Aorta (tissue), 5 donors: ENCODE results near the gene SLC4A8. TPM values are rescaled to one million over a fixed set of nuclear protein-coding genes. Genes with fewer than 3 reads are reported as not detected.

Source experiments
- ATAC-seq: fragments of 200-7000 bp; cut with Tn5 transposase; one replicate; pipeline ENCODE4 v1.9.1; 2022; ENCODE audit warnings: moderate library complexity; ENCODE audit not compliant: low FRiP score
- DNase-seq, 2 donors: peaks; one replicate each; pipeline ENCODE4 v3.0.0-alpha.2; 2020
- H3K27ac ChIP-seq, 2 donors: one replicate each; pipeline ENCODE4 v1.5.1; 2013; ENCODE audit warnings: low read length in 2 of 2, mild to moderate bottlenecking in 2 of 2, moderate library complexity in 2 of 2, control low read depth in 1 of 2, inconsistent platforms in 1 of 2, low read depth in 1 of 2
- H3K27me3 ChIP-seq, 2 donors: one replicate each; pipeline ENCODE4 v1.6.1; 2013; ENCODE audit warnings: control low read depth in 1 of 2, low read length in 1 of 2, mild to moderate bottlenecking in 1 of 2, moderate library complexity in 1 of 2; ENCODE audit not compliant: insufficient read depth in 2 of 2, control insufficient read depth in 1 of 2
- H3K36me3 ChIP-seq, 2 donors: one replicate each; pipeline ENCODE4 v1.6.1; 2013; ENCODE audit warnings: control low read depth in 1 of 2, low read length in 1 of 2, mild to moderate bottlenecking in 1 of 2; ENCODE audit not compliant: insufficient read depth in 2 of 2, control insufficient read depth in 1 of 2
- H3K4me1 ChIP-seq, 2 donors: one replicate each; pipeline ENCODE4 v1.6.1; 2013; ENCODE audit warnings: low read length in 2 of 2, control low read depth in 1 of 2, mild to moderate bottlenecking in 1 of 2, moderate library complexity in 1 of 2; ENCODE audit not compliant: insufficient read depth in 2 of 2, control insufficient read depth in 1 of 2
- H3K4me3 ChIP-seq, 2 donors: one replicate each; pipeline ENCODE4 v1.5.1; 2013; ENCODE audit warnings: low read length in 2 of 2, control low read depth in 1 of 2, mild to moderate bottlenecking in 1 of 2
- H3K9me3 ChIP-seq: one replicate; pipeline ENCODE4 v1.6.1; 2013; ENCODE audit warnings: mild to moderate bottlenecking, low read length; ENCODE audit not compliant: control insufficient read depth
- WGBS, 2 donors: extraction: QIAGEN DNeasy Blood & Tissue Kit; methylation state at CpG; one replicate each; pipeline ENCODE4 v1.1.7; 2013; 5-methylcytosine and 5-hydroxymethylcytosine counted together
- intact Hi-C, 2 donors: fragments of 100-400 bp; cut with DNase I; formaldehyde crosslinking; loops; one replicate each; pipeline versions ENCODE4 v1.14.2 to v1.15.0; 2022
- polyA plus RNA-seq, 2 donors: library from polyadenylated mRNA; stranded (reverse); fragments of 200-250 nt; gene quantifications; one replicate each; pipeline ENCODE4 v1.2.3, GENCODE V29; 2013
- total RNA-seq, 2 donors: library from RNA; stranded (reverse); fragmentation: NEBNext Ultra II Directional; extraction: Animal tissue kit (Norgen Biotek cat#: 25700); gene quantifications; one replicate each; pipeline ENCODE4 v1.2.1, GENCODE V29; 2021
- donor health status: healthy with polysubstance abuse.
- donor health status: Bipolar disorder and iron deficiency.
- donor health status: DM: no; HTN: no; CAD: no.
- donor health status: DM: no; HTN: no; CAD: no.
- donor health status: DM: yes; HTN: yes; CAD: no.

The SLC4A8 gene
- total and polyA plus RNA-seq, 4 donors: 0.36 to 6.1 (median 2.3) TPM

GRCh38 chr12:51538149-51538548 lies 113.5 kb downstream of the SLC4A8 start:
- H3K4me3 ChIP-seq: no peak overlapping the region
- intact Hi-C loops: loop anchor here in 1 of 2 donors (10.0 kb wide), 1 partner anchor 277 kb away; a partner anchor contains a TSS
- 76 to 79% methylated on average over 8 of the region's 8 CpGs for WGBS, 2 donors
- no peak for DNase-seq
- no peaks in the 10 kb centered on the region for H3K9me3 ChIP-seq
- peaks cover 0 to 2% of the 10 kb centered on the region in 2 donors for H3K27me3 ChIP-seq
- no peak for ATAC-seq
- H3K27ac ChIP-seq: no peak overlapping the region
- H3K36me3 ChIP-seq: no peaks in the 10 kb centered on the region
- H3K4me1 ChIP-seq: no peaks in the 10 kb centered on the region

- Histone ChIP-seq H3K27me3 (peaks cover 0 to 2% of the 10 kb centered on the region in 2 donors), H3K4me3 (no peak overlapping the region), H3K27ac (no peak overlapping the region), H3K9me3 (no peaks in the 10 kb centered on the region), H3K36me3 (no peaks in the 10 kb centered on the region), H3K4me1 (no peaks in the 10 kb centered on the region)
- WGBS, 2 donors: 68 to 73% methylated on average over 8 of the region's 8 CpGs
- no peak for ATAC-seq
- intact Hi-C loops: loop anchor here in 1 of 2 donors (10.0 kb wide), 1 partner anchor 276 kb away; a partner anchor contains a TSS
- DNase-seq: no peak
Observed at GRCh38 chr12:51538599-51538998, 114.0 kb downstream of the SLC4A8 start.

- no peaks in the 10 kb centered on the region for H3K4me1 ChIP-seq
- H3K36me3 ChIP-seq: no peaks in the 10 kb centered on the region
- intact Hi-C loops: no loop called here
- ATAC-seq (no peak), DNase-seq (no peak)
- H3K9me3 ChIP-seq: no peaks in the 10 kb centered on the region
- no peak overlapping the region for H3K4me3 ChIP-seq
- no peak overlapping the region for H3K27ac ChIP-seq
- 74 to 77% methylated on average over 4 of the region's 4 CpGs for WGBS, 2 donors
- H3K27me3 ChIP-seq: peaks cover 0 to 3% of the 10 kb centered on the region in 2 donors
Observed at GRCh38 chr12:51540996-51541395, 116.4 kb downstream of the SLC4A8 start.

GRCh38 chr12:51546097-51546496 lies 121.5 kb downstream of the SLC4A8 start:
- H3K27ac ChIP-seq: no peak overlapping the region
- DNase-seq (no peak), ATAC-seq (no peak)
- peaks cover 0 to 1% of the 10 kb centered on the region in 2 donors for H3K27me3 ChIP-seq
- no peaks in the 10 kb centered on the region for H3K9me3 ChIP-seq
- H3K4me3 ChIP-seq: no peak overlapping the region
- H3K4me1 ChIP-seq: no peaks in the 10 kb centered on the region
- H3K36me3 ChIP-seq: no peaks in the 10 kb centered on the region
- intact Hi-C loops: no loop called here

- H3K27me3 ChIP-seq: peaks cover 0 to 1% of the 10 kb centered on the region in 2 donors
- ATAC-seq (no peak), DNase-seq (no peak)
- no peaks in the 10 kb centered on the region for H3K36me3 ChIP-seq
- 81 to 83% methylated on average over 6 of the region's 6 CpGs for WGBS, 2 donors
- H3K4me1 ChIP-seq: no peaks in the 10 kb centered on the region
- intact Hi-C loops: no loop called here
- H3K9me3 ChIP-seq: no peaks in the 10 kb centered on the region
- no peak overlapping the region for H3K4me3 ChIP-seq
- H3K27ac ChIP-seq: no peak overlapping the region
Observed at GRCh38 chr12:51547606-51548005, 123.0 kb downstream of the SLC4A8 start.

- DNase-seq (no peak), ATAC-seq (no peak)
- WGBS, 2 donors: 55 to 61% methylated on average over 2 of the region's 2 CpGs
- intact Hi-C loops: no loop called here
- Histone ChIP-seq H3K27me3 (peaks cover 0 to 1% of the 10 kb centered on the region in 2 donors), H3K27ac (no peak overlapping the region), H3K9me3 (no peaks in the 10 kb centered on the region), H3K4me1 (no peaks in the 10 kb centered on the region), H3K36me3 (no peaks in the 10 kb centered on the region), H3K4me3 (no peak overlapping the region)
Observed at GRCh38 chr12:51548241-51548640, 123.6 kb downstream of the SLC4A8 start.

- Histone ChIP-seq H3K9me3 (no peaks in the 10 kb centered on the region), H3K27me3 (peaks cover 0 to 1% of the 10 kb centered on the region in 2 donors), H3K27ac (no peak overlapping the region), H3K36me3 (no peaks in the 10 kb centered on the region), H3K4me1 (no peaks in the 10 kb centered on the region), H3K4me3 (no peak overlapping the region)
- DNase-seq (no peak), ATAC-seq (no peak)
- intact Hi-C loops: no loop called here
- WGBS, 2 donors: 20 to 50% methylated on average over 8 of the region's 8 CpGs
Observed at GRCh38 chr12:51549637-51550036, 125.0 kb downstream of the SLC4A8 start.

Other genes with a start within 250 kb of the SLC4A8 start
- 10 to 100 TPM; 29.3 to 36.5 TPM for gene POU6F1, start 206.8 kb upstream of the SLC4A8 start, total RNA-seq
- 10 to 100 TPM; 13.3 to 30.1 TPM for gene POU6F1, start 206.8 kb upstream of the SLC4A8 start, polyA plus RNA-seq
- gene DAZAP2, start 186.0 kb upstream of the SLC4A8 start, total RNA-seq: 100 to 1,000 TPM; 167 to 171 TPM
- gene DAZAP2, start 186.0 kb upstream of the SLC4A8 start, polyA plus RNA-seq: 100 to 1,000 TPM; 271 to 311 TPM
- gene SMAGP, start 154.4 kb upstream of the SLC4A8 start, total RNA-seq: 1 to 10 TPM; 8.4 to 9.3 TPM
- gene SMAGP, start 154.4 kb upstream of the SLC4A8 start, polyA plus RNA-seq: 1 to 10 TPM; 4.1 to 4.5 TPM
- gene BIN2, start 100.7 kb upstream of the SLC4A8 start, total RNA-seq: 10 to 100 TPM in 1 of 2 donors, 1 to 10 TPM in 1; 9.4 to 11.7 TPM
- 1 to 10 TPM; 1.4 to 4.6 TPM for gene BIN2, start 100.7 kb upstream of the SLC4A8 start, polyA plus RNA-seq
- gene CELA1, start 78.2 kb upstream of the SLC4A8 start, total RNA-seq: not detected
- gene CELA1, start 78.2 kb upstream of the SLC4A8 start, polyA plus RNA-seq: not detected
- 1 to 10 TPM; 5.5 to 6.5 TPM for gene GALNT6, start 33.4 kb upstream of the SLC4A8 start, total RNA-seq
- 10 to 100 TPM in 1 of 2 donors, under 1 TPM in 1; 0.72 to 12.3 TPM for gene GALNT6, start 33.4 kb upstream of the SLC4A8 start, polyA plus RNA-seq
- under 1 TPM; 0.42 to 0.48 TPM for gene SCN8A, start 166.4 kb downstream of the SLC4A8 start, total RNA-seq
- under 1 TPM; under 0.01 to 0.13 TPM for gene SCN8A, start 166.4 kb downstream of the SLC4A8 start, polyA plus RNA-seq